NCI-H2107 (cell line): ENCODE measurements around the gene GABRR3.

Source experiments
- DNase-seq: peaks from one replicate; lab custom pipeline; 2025; lab: John Stamatoyannopoulos, UW

The GABRR3 gene

GRCh38 chr3:97988784-97989568 lies 46.1 kb downstream of the GABRR3 start:
- DNase-seq = no peak

GRCh38 chr3:97987306-97987705 lies 47.8 kb downstream of the GABRR3 start:
- no peak for DNase-seq

GRCh38 chr3:97983933-97984491 lies 51.1 kb downstream of the GABRR3 start:
- DNase-seq = no peak

DNA sequence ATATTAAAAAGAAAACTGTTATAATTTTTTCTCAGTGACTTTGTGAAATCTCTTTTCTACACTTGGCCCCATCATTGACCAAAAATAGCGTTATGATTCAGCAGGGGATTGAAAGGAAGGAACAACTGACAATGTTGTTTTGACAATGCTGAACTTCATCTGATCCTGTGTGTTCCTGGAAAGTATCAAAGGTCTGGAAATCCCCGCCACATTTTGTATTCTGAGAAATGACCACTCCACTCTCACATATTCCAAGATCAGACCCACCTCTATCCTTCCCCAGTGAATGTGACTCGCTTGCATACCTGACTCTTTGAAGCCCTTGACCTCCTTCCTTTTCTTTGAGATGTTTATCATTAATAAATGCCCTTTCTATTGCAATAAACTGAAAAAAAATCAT lies 53.2 kb downstream of the GABRR3 start:
- no peak for DNase-seq

- DNase-seq = no peak
Observed at GRCh38 chr3:97979610-97980009, 55.5 kb downstream of the GABRR3 start.

DNA sequence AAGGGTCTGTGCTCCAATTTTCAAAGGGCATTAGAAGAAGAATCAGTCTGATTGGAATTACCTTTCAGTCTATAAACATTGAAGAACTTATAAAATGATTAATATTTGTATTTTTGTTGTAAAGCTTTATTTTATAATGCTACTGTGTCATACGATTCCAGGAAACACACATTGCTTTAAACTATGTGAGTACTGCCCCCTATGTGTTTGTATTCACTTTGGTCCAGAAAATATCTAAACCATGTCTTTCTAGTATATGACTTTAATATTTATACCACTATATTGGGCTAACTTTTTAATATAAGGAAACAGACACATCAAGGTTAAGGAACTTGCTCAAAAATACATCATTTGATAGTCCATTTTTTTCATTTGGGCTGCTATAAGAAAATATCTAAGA lies 59.6 kb downstream of the GABRR3 start:
- no peak for DNase-seq

DNA sequence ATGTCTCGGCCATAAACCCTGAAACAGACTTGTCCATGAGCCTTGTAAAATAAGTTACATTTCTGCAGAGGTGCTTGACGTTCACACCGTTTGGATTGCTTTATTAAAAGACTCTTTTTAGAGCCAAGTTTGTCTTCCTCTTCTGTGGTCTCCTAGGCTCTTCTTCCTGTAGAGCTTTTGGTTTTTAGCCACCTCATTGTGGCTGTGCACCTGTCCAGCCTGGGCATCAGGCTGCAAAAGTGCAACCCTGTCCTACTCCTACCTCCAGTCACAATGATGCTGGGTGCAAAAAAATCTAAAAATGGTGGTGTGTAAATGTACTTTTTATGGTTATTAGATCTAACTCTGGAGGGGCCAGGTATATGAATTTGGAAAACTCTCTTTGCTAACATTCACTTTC lies 60.1 kb downstream of the GABRR3 start:
- no peak for DNase-seq

GRCh38 chr3:97972976-97973375 lies 62.1 kb downstream of the GABRR3 start:
- DNase-seq = no peak

- peak; percentile 49 for DNase-seq
Observed at GRCh38 chr3:97971679-97972567, 63.2 kb downstream of the GABRR3 start, which contains the start of gene RIOX2. TSS of gene RIOX2 (minus strand) at chr3:97972431. CDS start at chr3:97967593, 4,838 bp downstream.

DNA sequence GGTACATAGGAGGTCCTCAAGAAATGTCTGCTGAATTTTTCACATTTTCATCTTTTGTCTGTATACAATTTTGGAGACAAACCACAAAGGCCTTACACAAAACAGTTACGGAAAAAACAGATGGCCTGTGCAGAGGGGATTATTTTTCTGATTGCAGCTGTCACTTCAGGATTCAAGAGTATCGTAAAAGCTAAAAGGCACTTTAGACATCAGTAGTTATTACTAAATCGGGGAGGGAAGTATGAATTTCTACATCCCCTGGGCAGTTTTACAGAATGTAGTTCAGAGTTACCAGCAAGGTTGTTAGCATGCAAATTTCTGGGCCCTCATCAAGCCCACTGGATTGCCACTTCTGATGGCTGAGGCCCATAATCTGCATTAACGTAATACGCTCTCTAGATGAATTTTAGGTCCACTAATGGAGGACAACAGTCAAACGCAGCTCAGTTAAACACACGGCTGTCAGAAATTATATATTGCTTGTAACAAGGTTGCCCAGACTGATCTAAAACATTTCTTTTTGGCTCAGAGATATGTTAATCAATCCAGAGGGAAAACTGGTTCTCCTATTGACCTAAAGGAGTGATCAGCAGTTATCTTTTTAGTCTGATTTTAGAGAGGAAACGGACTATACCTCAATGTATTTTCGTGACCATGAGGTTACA lies 64.0 kb downstream of the GABRR3 start:
- no peak for DNase-seq

DNA sequence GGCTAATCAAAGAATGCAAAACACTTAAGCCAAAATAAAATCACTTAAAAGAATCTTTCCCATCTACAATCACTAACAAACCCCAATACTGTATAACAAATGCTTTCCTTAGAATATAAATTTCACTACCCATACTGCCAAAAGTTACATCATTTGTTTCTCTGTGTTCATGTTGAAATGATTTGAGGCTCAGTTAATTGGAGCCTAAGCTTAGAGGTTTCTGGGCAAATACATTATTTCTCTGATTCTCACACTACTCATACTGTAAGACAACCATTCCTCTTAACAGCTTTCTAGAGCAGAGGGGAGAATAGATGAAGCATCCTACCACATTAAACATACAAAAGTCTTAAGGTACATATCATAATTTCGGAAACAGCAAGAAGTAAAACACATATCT lies 65.0 kb downstream of the GABRR3 start:
- DNase-seq = no peak

- no peak for DNase-seq
Observed at GRCh38 chr3:97969541-97969940, 65.6 kb downstream of the GABRR3 start.

DNA sequence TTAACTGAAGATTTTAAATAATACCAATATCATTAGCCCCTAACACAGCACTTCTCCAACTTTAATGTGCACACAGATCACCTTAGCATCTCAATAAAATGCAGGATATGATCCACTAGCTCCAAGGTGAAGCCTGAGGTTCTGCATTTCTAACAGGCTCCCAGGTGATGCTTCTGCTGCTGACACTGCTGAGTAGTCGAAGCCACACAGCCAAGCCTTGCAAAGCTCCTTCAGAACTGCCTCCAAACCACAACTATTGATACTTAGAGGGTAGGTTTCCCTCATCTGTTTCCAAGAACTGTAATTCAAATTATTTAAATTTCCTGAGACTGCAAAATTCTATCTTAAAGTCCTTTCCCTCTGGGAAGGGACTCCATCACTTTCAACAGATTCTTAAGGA lies 66.7 kb downstream of the GABRR3 start:
- DNase-seq = no peak

DNA sequence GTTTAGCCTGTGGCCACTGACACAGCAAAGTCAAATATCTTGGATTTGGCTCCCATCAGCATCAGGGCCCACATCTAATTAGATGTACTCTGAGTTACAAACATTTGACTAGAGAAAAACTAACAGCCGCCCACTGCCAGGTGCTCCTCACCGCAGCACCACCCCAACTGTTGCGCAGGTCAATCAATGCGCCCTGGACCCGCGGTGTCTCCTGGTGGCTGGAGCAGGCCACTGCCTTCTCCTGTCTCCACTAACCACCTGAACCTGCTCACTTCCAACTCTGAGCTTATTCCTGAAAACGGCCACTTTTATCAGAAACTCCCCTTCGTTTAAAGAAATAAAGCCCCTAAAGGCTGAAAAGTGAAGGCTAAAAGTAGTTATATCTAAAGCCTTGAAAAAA lies 67.1 kb downstream of the GABRR3 start:
- no peak for DNase-seq

- no peak for DNase-seq
Observed at GRCh38 chr3:97960993-97961766, 73.9 kb downstream of the GABRR3 start.

DNA sequence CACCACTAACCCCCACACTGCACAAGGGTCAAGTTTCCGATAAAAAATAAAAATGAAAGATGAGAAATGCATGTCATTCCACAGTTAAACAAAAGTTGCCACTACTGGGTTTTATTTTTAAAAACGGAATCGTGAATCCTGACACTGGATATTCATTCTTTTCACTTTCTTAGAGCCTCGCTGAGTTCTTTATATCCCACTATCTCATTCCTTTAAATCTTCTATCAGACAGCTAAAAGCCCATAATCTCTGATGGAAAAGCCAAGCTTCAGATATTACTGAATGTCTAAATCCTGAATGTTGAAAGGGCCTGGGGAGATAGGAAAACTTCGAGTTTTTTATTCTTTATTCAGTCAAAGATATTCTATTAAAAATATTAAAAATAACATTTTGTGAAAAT lies 74.6 kb downstream of the GABRR3 start:
- no peak for DNase-seq

GRCh38 chr3:97959872-97960271 lies 75.2 kb downstream of the GABRR3 start:
- no peak for DNase-seq

DNA sequence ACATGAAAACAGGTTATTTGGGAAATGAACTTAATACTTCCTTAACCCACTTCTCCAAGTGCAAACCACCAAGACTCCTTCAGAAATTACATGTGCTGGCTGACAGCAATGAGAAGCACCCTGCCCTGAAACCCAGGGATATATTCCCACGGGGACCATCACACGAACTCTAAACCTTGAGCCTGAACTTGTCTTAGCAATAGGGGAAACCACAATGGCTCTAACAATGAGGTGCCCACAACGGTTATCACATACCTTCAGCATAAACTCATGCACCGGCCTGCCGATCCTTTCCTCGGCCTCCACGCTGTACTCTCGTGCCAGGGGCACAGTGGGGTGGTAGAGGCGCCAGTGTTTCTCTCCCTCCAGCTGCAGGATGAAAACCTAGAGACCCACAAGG lies 76.3 kb downstream of the GABRR3 start:
- no peak for DNase-seq

DNA sequence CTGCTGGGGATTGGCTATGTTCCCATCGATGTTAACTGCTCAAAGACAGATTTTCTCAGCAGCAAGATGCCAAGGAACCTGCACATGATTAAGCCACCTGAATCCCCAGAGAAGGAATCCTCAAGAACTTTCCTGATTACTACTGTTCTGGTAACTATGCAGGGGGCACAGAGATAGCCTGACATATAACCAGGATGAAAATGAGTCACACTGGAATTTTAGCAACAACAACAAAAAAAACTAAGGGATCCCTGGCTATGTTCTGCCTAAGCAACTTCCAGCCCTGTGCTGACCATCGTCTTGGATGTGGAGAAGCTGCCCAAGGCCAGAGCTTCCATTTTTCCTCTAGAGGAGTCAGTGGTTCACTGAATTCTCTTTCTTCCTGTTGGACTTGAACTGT lies 76.7 kb downstream of the GABRR3 start:
- DNase-seq = no peak

DNA sequence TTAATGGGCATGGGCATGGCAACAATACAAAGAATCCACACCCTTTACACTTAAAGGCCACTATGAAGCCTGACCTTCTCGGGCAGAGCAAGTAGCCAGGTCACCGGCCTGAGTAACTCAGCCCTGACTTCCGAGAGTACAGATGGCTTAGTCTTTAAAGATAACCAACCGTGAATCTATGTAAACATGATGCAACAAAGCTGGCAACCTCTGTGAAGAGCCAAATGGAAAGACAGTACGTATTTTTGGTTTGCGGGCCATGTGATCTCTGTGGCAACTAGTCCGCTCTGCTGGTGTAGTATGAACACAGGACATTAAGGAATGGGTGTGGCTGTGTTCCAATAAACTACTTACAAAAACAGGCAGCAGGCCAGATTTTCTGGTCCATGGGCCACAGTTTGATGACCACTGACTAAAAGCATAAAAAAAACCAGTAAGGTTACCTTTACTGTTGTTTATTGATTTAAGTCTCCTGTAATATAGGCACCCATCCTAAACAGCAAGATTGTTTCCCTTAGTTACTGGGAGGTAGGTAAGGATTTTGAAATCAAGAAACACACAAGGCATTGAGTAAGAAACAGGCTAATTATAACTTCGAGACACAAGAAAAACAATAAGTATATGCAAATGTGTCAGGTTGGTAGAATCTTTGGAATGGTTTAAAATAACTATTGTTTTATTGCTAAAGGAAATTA lies 77.4 kb downstream of the GABRR3 start:
- no peak for DNase-seq

GRCh38 chr3:97956051-97956450 lies 79.1 kb downstream of the GABRR3 start:
- DNase-seq = no peak
